ENCODE data around the gene CPLX4. TPM values are rescaled to one million over a fixed set of nuclear protein-coding genes. Genes with fewer than 3 reads are reported as not detected.
"Not testable (repeated sequence)": the region's sequence is repeated elsewhere in the genome, so short reads cannot be mapped to it uniquely, and the experiment has no call there.

The CPLX4 gene
- total RNA-seq, 1 donor from 2014 or later = not detected

GRCh38 chr18:59263661-59264060 lies 54.8 kb downstream of the CPLX4 start:
- DNase-seq (ENCODE audit: missing footprints) (no peak), ATAC-seq (no peak)
- intact Hi-C loops (cut with DNase I) = no loop called here

GRCh38 chr18:59262243-59262642 lies 56.2 kb downstream of the CPLX4 start:
- intact Hi-C loops (cut with DNase I); ATAC-seq; DNase-seq (ENCODE audit: missing footprints): not testable (repeated sequence)

- intact Hi-C loops (cut with DNase I); DNase-seq (ENCODE audit: missing footprints); ATAC-seq: not testable (repeated sequence)
These were observed 56.6 kb downstream of the CPLX4 start for GRCh38 chr18:59261842-59262241.

- intact Hi-C loops (cut with DNase I); ATAC-seq; DNase-seq (ENCODE audit: missing footprints): not testable (repeated sequence)
These were observed 63.0 kb downstream of the CPLX4 start for GRCh38 chr18:59255491-59255890.

GRCh38 chr18:59249199-59249774 lies 69.2 kb downstream of the CPLX4 start:
- DNase-seq (ENCODE audit: missing footprints) = no peak
- intact Hi-C loops (cut with DNase I) = no loop called here
- ATAC-seq = peak; percentile 39

- ATAC-seq = no peak
- no peak for DNase-seq (ENCODE audit: missing footprints)
- intact Hi-C loops (cut with DNase I) = no loop called here
These were observed 71.7 kb downstream of the CPLX4 start for GRCh38 chr18:59246796-59247195.

Other genes with a start within 250 kb of the CPLX4 start
- gene SEC11C, start 178.8 kb downstream of the CPLX4 start, total RNA-seq = 23.5 TPM
- not detected for gene GRP, start 98.5 kb downstream of the CPLX4 start, total RNA-seq
- gene RAX, start 45.2 kb downstream of the CPLX4 start, total RNA-seq = not detected
- 50.6 TPM for gene LMAN1, start 40.6 kb upstream of the CPLX4 start, total RNA-seq